DOHH2 (cell line): Measurements from ENCODE around the gene GAB2.

ENCODE experiments used
- CTCF ChIP-seq: fragments of 200-600 bp; sonication (generic); IDR thresholded peaks from one replicate; pipeline ENCODE4 v1.5.1; 2014; ENCODE audit warnings: antibody characterized with exemption, mild to moderate bottlenecking, low read depth, low read length; ENCODE audit not compliant: poor library complexity, severe bottlenecking
- EZH2phosphoT487 ChIP-seq: fragments of 200-600 bp; sonication (generic); IDR thresholded peaks from 2 replicates; pipeline ENCODE4 v1.6.1; 2017; ENCODE audit warnings: borderline replicate concordance, mild to moderate bottlenecking, antibody characterized with exemption, low read length, moderate library complexity, mixed read lengths

- TF ChIP-seq CTCF, result no peak
- no peak for TF ChIP-seq EZH2phosphoT487
Observed at GRCh38 chr11:78195917-78196560, 221.6 kb downstream of the GAB2 start.
